OCI-M2 (cell line): ENCODE results near the gene LSM5.

Source experiments
- DNase-seq: peaks from one replicate; lab custom pipeline; 2025; ENCODE audit not compliant: unreplicated experiment; lab: John Stamatoyannopoulos, UW

The LSM5 gene

DNA sequence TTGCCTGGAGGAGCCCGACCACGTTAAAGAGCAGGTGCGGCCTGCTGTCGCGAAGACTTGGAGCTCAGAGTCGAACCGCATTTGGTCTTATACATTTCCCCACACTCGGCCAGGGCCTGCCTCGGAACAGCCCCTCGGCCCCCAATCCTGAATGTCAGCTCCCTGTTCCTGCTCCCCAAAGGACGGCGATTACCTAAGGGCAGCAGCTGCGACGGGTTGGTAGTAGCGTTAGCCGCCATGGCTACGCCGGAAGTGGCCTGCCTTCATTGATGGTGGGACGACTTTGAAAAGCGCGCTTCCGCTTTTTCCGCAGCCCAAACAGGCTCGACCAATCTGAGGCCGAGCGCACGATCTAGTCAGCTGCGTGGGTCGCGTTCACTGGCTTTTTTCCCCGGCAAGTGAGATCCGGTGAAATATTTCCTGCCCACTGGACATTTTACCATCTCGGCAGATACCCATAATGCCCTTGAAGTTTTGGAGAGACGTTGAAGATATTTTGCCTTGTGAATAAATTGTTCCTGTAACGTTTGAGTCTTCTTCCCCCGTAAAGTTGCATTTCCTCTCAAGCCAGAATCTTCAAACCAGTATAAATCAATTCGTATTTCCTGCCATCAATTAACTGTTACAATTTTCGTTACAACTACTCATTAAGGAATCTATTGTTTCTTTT, at the start of gene LSM5:
Gene LSM5 (minus strand): TSS at position 254 of the 670 bp plus-strand sequence. CDS start 15 bp downstream, at position 239.
- DNase-seq: peak; percentile 38

DNA sequence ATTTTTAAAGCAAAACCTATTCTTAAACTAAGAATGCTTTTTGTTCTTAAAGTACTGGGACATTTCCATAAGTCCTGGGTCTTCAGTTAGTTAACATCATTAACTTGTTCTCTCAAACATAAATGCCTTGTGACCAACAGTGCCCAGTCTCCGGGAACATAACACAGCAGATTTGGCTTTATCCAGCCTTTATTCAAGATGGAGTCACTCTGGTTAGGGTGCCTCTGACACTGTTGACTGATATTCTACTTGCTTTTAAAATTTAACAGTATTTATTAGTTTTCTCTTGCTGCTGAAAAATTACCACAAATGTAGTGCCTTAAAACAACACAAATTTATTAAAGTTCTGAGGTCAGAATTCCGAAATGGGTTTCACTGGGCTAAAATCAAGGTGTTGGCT, 49.2 kb upstream of the LSM5 start:
- no peak for DNase-seq

DNA sequence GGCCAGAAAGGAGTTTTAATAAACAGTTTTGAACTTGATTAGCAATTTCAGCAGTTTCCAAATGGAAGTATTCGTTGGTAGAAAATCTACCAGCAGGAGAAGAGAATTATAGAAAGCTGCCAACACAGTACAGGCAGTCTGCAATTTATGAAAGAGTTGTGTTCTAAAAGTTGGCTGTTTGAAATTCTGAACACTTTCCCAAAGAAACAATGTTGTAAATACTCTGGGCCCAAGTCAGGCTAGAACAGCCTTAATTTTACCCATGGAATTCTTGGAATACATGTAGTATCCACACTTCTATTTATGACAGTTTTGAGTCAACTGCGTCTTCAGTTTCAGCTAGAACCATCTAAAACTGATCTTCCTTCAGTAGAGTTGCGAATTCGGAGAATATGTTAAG, 47.6 kb upstream of the LSM5 start:
- DNase-seq: no peak

DNA sequence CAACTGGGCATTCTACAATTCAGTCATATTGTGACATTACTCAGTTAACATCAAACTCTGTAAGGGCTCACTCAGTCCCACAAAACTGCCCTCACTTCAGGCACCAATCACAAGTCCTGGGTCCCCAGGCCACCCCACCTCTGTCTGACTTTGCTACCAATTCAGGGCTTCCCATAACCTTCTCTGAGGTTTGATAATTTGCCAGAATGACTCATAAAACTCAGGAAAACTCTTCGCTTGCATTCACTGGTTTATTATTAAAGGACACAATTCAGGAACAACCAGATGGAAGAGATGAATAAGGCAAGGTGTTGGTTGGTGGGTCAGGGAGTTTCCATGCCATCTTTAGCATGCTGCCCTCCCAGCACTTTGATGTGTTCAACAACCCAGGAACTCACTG, 46.4 kb upstream of the LSM5 start:
- DNase-seq: no peak

DNA sequence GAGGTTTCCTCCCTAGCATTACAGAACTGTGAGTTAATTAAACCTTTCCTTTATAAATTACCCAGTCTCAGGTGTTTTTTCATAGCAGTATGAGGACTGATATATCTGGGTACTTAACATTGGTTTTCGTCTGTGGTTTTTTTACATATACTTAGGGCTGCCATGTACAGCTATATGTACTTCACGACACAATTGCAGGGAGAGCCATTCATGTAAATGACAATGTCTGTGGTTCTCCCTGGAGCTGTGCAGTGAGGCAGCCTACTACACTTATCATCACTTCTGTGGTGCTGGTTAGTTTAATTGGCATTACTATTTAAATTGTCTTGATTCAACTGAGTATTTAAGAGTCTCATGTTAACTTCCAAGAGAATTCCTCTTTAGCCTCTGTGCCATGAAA, 45.8 kb upstream of the LSM5 start:
- no peak for DNase-seq

DNA sequence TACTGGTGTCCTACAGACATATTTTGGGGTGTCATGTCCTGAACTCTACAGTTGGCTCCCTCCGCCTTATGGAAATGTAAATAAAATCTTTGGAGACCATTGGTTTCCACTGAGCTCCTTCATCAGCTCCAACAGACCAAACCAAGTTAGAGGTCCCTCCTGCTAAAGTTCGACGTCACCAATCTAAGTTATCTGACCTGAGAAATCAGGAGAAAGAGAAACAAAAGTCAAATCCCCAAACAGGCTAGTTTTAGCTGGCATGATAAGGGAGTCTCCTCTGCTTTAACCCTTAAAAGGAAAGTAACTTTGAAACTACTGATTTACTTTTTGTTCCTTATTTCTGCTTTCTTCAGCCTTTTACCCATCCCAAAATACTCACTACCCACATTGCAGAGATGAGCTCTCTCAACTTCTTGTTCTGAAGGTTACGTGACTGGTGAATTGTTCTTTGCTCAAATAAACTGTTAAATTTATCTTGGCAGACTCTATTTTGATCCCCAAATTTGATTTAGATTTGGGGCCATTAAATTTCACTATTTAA, 45.1 kb upstream of the LSM5 start:
- no peak for DNase-seq

DNA sequence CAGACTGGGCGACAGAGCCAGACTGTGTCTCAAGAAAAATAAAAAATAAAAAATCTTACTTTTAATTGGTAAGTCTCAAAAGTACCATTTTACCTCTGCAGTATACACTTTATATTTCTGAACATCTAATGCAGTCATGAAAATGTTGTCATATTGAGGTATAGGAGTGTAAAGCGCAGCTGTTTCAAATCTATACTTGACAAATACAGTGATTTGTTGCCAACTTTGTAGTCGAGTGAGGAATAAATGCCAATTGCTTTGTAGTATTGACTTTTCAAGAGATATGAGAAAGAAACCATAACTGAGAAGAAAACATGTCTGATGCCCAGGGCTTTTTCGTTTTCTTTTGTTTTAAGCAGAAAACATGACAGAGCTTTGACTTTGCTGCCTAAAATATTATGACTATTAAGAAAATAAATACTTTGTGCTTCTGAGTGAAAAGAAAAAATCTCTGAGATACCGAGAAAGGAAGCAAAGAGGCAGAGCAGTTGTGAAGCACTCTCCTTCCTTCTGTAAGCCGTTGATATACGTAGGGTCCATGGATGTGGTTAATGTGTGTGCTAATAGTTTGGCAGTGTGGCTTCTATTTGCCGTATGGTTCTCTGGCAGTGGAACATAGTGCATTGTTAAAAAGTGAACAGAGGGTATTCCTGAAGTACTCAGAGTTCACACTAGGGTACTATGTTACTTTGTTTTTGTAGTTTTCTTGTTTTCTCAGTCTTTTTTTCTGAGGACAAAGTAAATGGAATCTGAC, 43.3 kb upstream of the LSM5 start:
- DNase-seq: no peak

DNA sequence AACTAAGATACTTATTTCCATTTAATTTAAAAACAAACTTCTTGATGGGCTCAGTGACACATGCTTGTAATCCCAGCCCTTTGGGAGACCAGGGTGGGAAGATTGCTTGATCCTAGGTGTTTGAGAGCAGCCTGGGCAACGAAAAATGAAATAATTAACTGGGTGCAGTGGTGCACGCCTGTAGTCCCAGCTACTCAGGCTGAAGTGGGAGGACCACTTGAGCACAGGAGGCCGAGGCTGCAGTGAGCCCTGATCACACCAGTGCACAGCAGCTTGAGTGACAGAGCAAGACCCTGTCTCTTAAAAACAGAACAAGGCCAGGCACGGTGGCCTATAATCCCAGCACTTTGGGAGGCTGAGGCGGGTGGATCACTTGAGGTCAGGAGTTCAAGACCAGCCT, 42.5 kb upstream of the LSM5 start:
- no peak for DNase-seq

DNA sequence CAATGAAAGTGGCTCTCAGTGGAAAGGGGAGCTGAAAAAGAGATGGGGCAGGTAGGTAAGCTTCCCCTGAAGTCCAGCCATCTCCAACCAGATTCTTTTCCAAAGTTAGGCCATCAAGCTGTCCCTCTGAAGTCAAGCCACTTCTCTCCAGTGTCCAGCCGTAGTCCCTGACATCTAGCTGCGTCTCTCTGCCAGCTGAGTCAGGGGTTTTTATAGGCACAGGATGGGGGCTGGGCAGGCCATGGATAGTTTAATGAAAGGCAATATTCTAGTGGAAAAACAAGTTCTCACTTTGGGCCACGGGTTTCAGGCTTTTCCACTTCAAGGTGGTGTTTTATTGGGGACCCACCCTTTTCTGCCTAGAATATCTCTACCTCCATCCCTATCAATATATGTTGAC, 41.9 kb upstream of the LSM5 start:
- DNase-seq: no peak

DNA sequence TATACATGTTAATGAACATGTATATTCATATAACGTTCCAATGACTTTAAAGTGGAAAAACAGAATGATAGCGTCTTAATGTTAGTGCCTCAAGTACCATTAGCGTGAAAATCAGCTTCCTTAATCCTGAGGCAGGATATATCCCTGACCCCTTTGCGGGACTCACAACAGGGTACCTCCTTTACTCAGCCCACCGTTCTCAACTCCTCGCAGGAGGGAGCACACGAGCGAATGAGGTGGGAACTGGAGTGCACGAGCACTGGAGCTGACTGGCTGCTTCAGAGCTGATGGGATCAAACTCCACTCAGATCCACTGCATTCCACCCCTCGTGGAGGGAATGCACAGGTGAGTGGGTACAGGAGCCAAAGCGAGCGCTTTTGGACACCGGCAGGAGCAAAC, 41.2 kb upstream of the LSM5 start:
- DNase-seq: no peak

DNA sequence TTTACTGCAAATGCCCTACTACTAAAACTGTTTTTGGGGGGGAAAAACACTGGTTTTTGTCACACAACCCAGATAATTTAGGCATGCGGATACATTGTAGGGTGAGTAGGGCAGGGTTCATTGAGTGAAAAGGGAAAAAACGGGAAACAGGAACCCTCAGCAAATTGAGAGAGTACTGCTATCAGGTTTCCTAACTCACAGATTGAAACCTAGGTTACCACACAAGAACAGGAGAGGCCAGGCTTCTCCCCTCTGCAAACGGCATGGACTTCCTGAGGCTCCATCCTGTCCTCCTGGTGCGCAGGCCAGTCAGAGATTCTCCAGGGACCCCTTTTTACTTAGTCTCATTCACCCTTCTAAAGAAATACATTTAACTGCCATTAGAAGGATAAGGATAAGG, 35.7 kb upstream of the LSM5 start:
- no peak for DNase-seq

DNA sequence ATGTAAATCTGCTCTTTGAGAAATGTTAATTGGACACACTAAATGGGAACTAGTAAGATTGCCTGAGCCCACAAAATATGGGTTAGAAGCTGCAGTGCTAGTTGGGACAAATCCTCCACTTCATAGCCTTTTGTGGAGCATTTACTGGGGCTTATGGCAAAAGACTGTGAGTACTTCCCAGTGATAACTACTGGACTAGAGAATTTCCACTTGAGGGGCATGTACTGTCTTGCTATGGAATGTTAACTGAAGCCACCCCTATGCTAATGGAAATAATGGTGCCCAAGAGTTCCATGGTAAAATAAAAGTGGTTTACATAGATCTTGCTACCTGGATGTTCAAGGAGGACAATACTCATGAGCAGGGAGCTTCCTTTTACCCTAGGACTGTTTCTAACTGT, 34.5 kb upstream of the LSM5 start:
- no peak for DNase-seq

DNA sequence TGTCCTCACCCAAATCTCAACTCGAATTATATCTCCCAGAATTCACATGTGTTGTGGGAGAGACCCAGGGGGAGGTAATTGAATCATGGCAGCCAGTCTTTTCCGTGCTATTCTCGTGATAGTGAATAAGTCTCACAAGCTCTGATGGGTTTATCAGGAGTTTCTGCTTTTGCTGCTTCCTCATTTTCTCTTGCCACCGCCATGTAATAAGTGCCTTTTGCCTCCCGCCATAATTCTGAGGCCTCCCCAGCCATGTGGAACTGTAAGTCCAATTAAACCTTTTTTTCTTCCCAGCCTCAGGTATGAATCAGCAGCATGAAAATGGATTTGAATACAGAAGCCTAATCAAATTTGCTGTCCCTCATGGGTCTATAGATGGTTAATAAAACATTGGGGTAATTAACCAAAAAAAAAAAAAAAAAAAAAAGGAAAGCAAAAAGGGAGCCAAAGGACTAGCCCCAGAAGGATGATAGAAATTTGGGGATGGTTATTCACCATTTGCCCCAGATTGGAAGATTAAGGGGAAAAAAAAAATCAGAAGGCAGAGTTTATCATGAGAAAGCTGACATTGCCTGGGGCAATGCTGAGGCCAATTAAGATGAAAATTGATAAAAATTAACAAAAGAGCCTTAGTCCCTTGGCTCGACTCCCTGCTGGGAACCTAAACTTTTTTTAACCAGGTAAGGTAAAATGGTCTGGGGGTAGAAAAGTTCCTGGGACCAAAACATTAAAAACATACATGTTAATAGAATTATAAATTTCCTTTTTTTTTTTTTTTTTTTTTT, 32.8 kb upstream of the LSM5 start:
- no peak for DNase-seq

DNA sequence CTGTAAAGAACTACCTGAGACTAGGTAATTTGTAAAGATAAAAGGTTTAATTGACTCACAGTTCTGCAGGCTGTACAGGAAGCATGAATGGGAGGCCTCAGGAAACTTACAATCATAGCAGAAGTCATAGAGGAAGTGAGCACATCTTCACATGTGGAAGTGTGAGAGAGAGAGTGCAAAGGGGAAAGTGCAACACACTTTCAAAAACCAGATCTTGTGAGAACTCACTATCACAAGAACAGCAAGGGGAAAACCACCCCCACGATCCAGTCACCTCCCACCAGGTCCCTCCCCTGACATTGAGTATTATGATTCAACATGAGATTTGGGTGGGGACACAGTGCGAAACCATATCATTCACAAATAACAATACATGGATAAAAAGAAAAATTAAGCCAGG, 29.6 kb upstream of the LSM5 start:
- no peak for DNase-seq

DNA sequence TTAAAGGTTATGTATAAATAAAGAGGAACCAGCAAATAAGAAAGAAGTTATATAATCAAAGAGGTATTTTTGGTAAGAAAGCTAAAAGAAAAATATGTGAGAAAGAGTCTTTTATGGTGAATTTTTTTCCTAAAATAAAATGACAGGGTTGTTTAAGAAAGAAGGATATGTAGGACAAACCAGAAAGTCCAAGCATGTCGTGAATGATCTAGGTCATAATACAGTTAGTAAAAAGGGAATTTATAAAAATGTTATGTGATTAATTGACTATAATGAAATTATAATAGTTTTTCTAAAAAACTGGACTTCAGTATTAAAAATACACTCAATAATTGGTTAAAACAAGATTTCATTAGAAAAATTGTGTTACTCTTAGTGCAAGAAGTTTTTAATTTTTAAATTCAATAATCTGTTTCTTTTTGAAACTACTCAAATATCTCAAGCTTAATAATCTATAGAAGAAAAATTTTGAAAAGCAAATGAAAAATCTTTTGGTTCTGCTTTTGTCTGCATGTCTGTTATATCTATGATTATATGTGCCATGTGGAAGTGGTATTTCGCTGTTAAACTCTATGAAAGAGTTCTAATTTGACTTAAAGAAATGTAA, 28.5 kb upstream of the LSM5 start:
- no peak for DNase-seq

DNA sequence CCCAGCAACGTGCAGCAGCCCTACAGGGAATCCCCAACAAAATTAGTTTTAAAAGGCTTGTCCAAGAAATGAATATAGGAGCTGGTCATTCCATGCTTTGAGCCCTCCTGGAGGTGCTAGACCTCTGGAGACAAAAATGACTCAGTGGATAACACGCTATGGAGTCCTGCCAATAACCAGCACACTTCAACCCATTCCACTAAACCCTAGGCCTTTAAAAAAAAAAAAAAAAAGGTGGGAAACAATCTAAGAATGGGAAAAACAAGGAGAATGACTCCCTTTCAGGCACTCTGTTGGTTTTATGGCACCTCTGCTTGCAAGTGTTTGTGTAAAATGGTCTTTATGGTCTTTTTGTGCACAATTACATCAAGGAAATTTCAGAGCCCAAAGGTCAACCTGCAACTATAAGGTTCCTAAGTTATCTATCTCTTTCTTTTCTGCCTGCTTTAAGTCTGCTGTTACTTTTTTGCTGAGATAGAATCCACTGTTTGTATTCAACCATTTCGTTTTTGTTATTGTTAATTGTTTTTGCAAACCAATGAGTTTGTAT, 26.4 kb upstream of the LSM5 start:
- DNase-seq: no peak

DNA sequence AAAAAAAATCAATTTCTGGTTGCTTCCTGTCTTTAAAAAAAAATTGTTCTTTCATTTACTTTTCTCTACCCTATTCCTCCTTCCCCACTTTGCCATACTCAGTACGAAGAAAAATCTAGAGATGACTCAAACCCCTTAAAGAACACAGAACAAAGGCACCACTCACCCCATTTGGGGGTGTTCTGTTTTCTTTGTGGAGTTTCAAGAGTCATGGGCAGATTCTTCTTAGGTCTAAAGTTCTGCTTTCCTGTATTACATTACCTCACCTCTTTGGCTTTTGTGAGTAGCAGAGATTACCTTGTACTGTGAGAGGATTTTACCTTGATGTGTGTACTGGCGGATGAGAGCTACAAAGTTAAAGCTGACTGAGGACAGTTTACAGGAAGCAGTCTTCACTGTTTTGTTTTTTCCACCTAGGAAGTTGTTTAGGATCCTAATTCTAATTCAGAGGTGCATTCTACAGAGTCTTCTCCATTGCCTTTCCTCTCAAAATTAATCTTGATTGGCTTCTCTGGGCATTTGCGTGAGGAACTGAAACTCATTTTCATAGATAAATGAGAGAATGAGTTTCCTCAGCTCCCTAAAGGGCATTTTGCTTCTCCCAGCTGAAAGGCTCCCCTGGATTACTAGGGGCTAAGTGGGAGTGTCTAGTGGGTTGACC, 25.8 kb upstream of the LSM5 start:
- DNase-seq: no peak

DNA sequence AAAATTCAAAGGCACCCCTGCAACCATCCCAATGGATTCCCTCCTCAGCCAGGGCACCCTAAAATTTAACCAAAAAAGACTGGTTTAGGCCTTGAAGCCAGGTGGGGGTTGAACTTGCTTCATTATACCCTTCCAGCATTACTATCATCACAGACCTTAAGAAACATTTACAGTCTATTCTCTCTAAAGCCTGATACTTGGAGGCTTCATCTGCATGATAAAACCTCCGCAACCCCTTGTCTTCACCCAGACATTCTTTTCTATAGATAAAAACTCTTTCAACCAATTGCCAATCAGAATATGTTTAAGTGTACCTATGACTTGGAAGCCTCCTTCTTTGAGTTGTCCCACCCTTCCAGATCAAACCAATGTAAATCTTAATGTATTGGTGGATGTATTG, 23.0 kb upstream of the LSM5 start:
- DNase-seq: no peak

DNA sequence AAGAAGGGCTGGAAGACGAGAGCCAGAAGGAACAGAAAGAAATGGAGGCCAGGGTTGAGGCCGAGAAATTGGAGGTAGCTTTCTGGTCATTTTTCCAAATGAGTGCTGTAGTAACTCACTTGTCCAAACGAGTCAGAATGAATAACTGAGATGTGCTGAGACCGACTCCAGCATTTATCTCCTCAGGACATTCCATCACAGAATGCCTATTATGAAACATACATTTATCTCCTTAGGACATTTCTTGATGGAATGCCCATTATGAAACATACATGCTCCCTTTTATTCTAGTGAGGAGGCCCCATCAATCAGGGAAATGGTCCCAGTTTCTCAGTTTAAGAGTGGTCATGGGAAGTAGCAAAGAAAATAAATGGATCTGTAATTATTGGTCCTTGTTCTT, 21.6 kb upstream of the LSM5 start:
- no peak for DNase-seq

DNA sequence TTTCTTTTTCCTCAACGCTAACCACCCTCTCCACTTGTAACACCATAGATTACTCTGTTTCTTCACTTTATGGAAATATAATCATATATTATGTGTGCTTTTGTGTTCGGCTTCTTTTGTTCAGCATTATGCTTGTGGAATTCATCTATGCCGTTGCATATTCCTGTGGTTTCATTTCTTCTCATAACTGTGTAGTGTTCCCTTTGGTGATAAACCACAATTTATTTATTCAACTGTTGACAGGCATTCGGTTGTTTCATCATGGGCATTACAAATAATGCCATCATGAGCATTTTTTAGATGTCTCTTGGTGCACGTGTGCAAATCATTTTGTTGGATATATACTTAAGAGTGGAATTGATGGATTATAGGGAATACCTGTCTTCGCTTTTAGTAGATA, 17.2 kb upstream of the LSM5 start:
- no peak for DNase-seq
